H1 (cell line): ENCODE measurements around the gene STRIP2. TPM values are rescaled to one million over a fixed set of nuclear protein-coding genes. Genes with fewer than 3 reads are reported as not detected.

ENCODE experiments used
- CTCF ChIA-PET: fragments of 300-600 bp; sonication (Branson Sonifier 250); formaldehyde crosslinking; loops from one replicate; lab custom pipeline; 2021; ENCODE audit not compliant: partially characterized antibody; lab: Charles Lee
- POLR2A ChIA-PET: fragments of 300-600 bp; sonication (Branson Sonifier 250); formaldehyde crosslinking; loops from one replicate; lab custom pipeline; 2021; ENCODE audit warnings: inconsistent platforms; ENCODE audit not compliant: partially characterized antibody; lab: Charles Lee
- DNase-seq, 2 experiments: peaks; one replicate each; pipeline versions ENCODE4 v3.0.0 to v3.0.0-alpha.2; 2010 to 2022; ENCODE audit warnings: low spot score in 2 of 2, low read depth in 1 of 2, mixed read lengths in 1 of 2
- FAIRE-seq: peaks from 2 replicates; lab custom pipeline; 2011; peaks lifted over from hg19 to GRCh38; lab: Jason Lieb, UNC
- H2AFZ ChIP-seq: 2 replicates; pipeline ENCODE4 v1.8.1; 2012; ENCODE audit warnings: low read length, inconsistent platforms
- H2AK5ac ChIP-seq: 2 replicates; pipeline ENCODE4 v1.6.1; 2013; ENCODE audit warnings: low read depth, low read length
- H2BK120ac ChIP-seq: replicated peaks from 2 replicates; pipeline ENCODE3; 2013; ENCODE audit warnings: low read depth, low read length, inconsistent platforms
- H2BK12ac ChIP-seq: 2 replicates; pipeline ENCODE4 v1.6.1; 2013; ENCODE audit warnings: low read depth, low read length
- H2BK15ac ChIP-seq: 2 replicates; pipeline ENCODE4 v1.6.1; 2013; ENCODE audit warnings: low read length
- H2BK20ac ChIP-seq: 2 replicates; pipeline ENCODE4 v1.6.1; 2013; ENCODE audit warnings: low read length
- H2BK5ac ChIP-seq: 2 replicates; pipeline ENCODE4 v1.6.1; 2013; ENCODE audit warnings: low read depth, low read length
- H3K14ac ChIP-seq: 2 replicates; pipeline ENCODE4 v1.6.1; 2013; ENCODE audit warnings: inconsistent platforms; ENCODE audit not compliant: insufficient read length
- H3K18ac ChIP-seq: 2 replicates; pipeline ENCODE4 v1.6.1; 2013; ENCODE audit warnings: low read length; ENCODE audit errors: extremely low read depth
- H3K23ac ChIP-seq: 2 replicates; pipeline ENCODE4 v1.6.1; 2013; ENCODE audit warnings: inconsistent platforms; ENCODE audit not compliant: insufficient read length
- H3K23me2 ChIP-seq: 2 replicates; pipeline ENCODE4 v1.6.1; 2013; ENCODE audit warnings: low read depth, low read length
- H3K27ac ChIP-seq: 2 replicates; pipeline ENCODE4 v1.6.1; 2011; ENCODE audit warnings: low read depth, low read length, inconsistent platforms
- H3K27me3 ChIP-seq, 4 experiments: replicated peaks in 1 of 4; 1 replicate in 1 of 4; 2 replicates in 3 of 4; pipeline versions ENCODE4 v1.6.1 to v1.8.1; 2011 to 2013; ENCODE audit warnings: low read length in 3 of 4, mild to moderate bottlenecking in 3 of 4, inconsistent platforms in 2 of 4, mixed read lengths in 2 of 4, moderate library complexity in 1 of 4; ENCODE audit not compliant: control insufficient read depth in 3 of 4, insufficient read depth in 3 of 4; ENCODE audit errors: extremely low read depth in 1 of 4
- H3K36me3 ChIP-seq, 4 experiments: 2 replicates each; pipeline versions ENCODE4 v1.6.1 to v1.8.1; 2011 to 2013; ENCODE audit warnings: mild to moderate bottlenecking in 4 of 4, low read length in 3 of 4, moderate library complexity in 2 of 4, control low read depth in 1 of 4, inconsistent platforms in 1 of 4; ENCODE audit not compliant: insufficient read depth in 4 of 4, control insufficient read depth in 2 of 4
- H3K4ac ChIP-seq: replicated peaks from 2 replicates; pipeline ENCODE3; 2013; ENCODE audit warnings: low read length, low read depth, mixed read lengths, inconsistent platforms; ENCODE audit not compliant: insufficient read length
- H3K4me1 ChIP-seq, 4 experiments: replicated peaks in 1 of 4; 1 replicate in 1 of 4; 2 replicates in 3 of 4; pipeline versions ENCODE4 v1.6.1 to v1.8.1; 2011 to 2013; ENCODE audit warnings: low read length in 3 of 4, inconsistent platforms in 2 of 4, mixed read lengths in 1 of 4; ENCODE audit not compliant: insufficient read depth in 4 of 4, control insufficient read depth in 3 of 4
- H3K4me2 ChIP-seq, 2 experiments: 2 replicates each; pipeline versions ENCODE4 v1.6.1 to v1.8.1; 2011 to 2013; ENCODE audit warnings: low read depth in 2 of 2, low read length in 2 of 2, control low read depth in 1 of 2, inconsistent platforms in 1 of 2, mild to moderate bottlenecking in 1 of 2; ENCODE audit not compliant: insufficient read depth in 1 of 2
- H3K4me3 ChIP-seq, 4 experiments: fragments of 200-600, 300-600 bp in 1 of 4; sonication (generic), shearing (Covaris generic), sonication (Bioruptor Twin) in 1 of 4; 2 replicates each; pipeline versions ENCODE4 v1.5.1 to v1.8.1; 2011 to 2016; ENCODE audit warnings: low read length in 4 of 4, low read depth in 3 of 4, control low read depth in 2 of 4, inconsistent platforms in 2 of 4, mild to moderate bottlenecking in 2 of 4, mixed read lengths in 1 of 4, moderate library complexity in 1 of 4; ENCODE audit not compliant: insufficient read depth in 2 of 4; ENCODE audit errors: extremely low read depth in 1 of 4
- H3K56ac ChIP-seq: replicated peaks from 2 replicates; pipeline ENCODE3; 2013; ENCODE audit warnings: low read depth, mild to moderate bottlenecking, mixed read lengths, low read length, inconsistent platforms; ENCODE audit not compliant: insufficient read length
- H3K79me1 ChIP-seq: 2 replicates; pipeline ENCODE4 v1.6.1; 2013; ENCODE audit warnings: low read depth, low read length, control low read depth
- H3K79me2 ChIP-seq, 2 experiments: 2 replicates each; pipeline versions ENCODE4 v1.6.1 to v1.8.1; 2012 to 2013; ENCODE audit warnings: low read length in 2 of 2, mild to moderate bottlenecking in 2 of 2, inconsistent platforms in 1 of 2; ENCODE audit not compliant: insufficient read depth in 2 of 2, control insufficient read depth in 1 of 2
- H3K9ac ChIP-seq, 4 experiments: replicated peaks in 1 of 4; 1 replicate in 1 of 4; 2 replicates in 3 of 4; pipeline versions ENCODE4 v1.6.1 to v1.8.1; 2011 to 2013; ENCODE audit warnings: low read depth in 3 of 4, low read length in 3 of 4, control low read depth in 2 of 4, mild to moderate bottlenecking in 2 of 4, moderate library complexity in 2 of 4, inconsistent platforms in 1 of 4; ENCODE audit errors: extremely low read depth in 1 of 4
- H3K9me3 ChIP-seq, 2 experiments: 2 replicates each; pipeline versions ENCODE4 v1.6.1 to v1.8.1; 2012 to 2013; ENCODE audit warnings: mild to moderate bottlenecking in 2 of 2, moderate library complexity in 2 of 2, control low read depth in 1 of 2, inconsistent platforms in 1 of 2, low read depth in 1 of 2, low read length in 1 of 2, mixed read lengths in 1 of 2; ENCODE audit not compliant: insufficient read depth in 2 of 2
- H4K20me1 ChIP-seq, 2 experiments: replicated peaks in 1 of 2; 2 replicates each; pipeline versions ENCODE3 to v1.8.1; 2011 to 2013; ENCODE audit warnings: inconsistent platforms in 2 of 2, low read length in 2 of 2, mild to moderate bottlenecking in 1 of 2; ENCODE audit not compliant: insufficient read depth in 2 of 2, control insufficient read depth in 1 of 2
- H4K5ac ChIP-seq: 2 replicates; pipeline ENCODE4 v1.6.1; 2013; ENCODE audit warnings: low read length, low read depth, mixed read lengths, inconsistent platforms; ENCODE audit not compliant: insufficient read length
- H4K8ac ChIP-seq: 2 replicates; pipeline ENCODE4 v1.8.0; 2013; ENCODE audit warnings: mild to moderate bottlenecking, moderate library complexity, low read length, inconsistent platforms; ENCODE audit not compliant: insufficient read depth; ENCODE audit errors: extremely low read depth
- H4K91ac ChIP-seq: replicated peaks from 2 replicates; pipeline ENCODE3; 2013; ENCODE audit warnings: low read length, mixed read lengths, inconsistent platforms; ENCODE audit not compliant: insufficient read length
- JUN ChIP-seq: IDR thresholded peaks from 2 replicates; pipeline ENCODE4 v1.6.1; 2011; ENCODE audit warnings: low read depth, mild to moderate bottlenecking, improper control_type of control experiment, low read length
- POU5F1 ChIP-seq: IDR thresholded peaks from 2 replicates; pipeline ENCODE4 v1.6.1; 2011; ENCODE audit warnings: low read depth, mild to moderate bottlenecking, low read length, moderate library complexity
- WGBS, 2 experiments: shearing (Covaris generic) in 1 of 2; methylation state at CpG; one replicate each; pipeline versions ENCODE4 v1.1.6 to v1.1.7; 2013 to 2015; ENCODE audit warnings: low lambda C conversion rate in 2 of 2, mixed read lengths in 2 of 2, inconsistent platforms in 1 of 2, low coverage in 1 of 2, missing lambda C conversion rate in 1 of 2; ENCODE audit not compliant: insufficient replicate concordance in 2 of 2, insufficient coverage in 1 of 2, insufficient read length in 1 of 2; ENCODE audit errors: extremely low coverage in 1 of 2, missing lambda C conversion rate in 1 of 2; 5-methylcytosine and 5-hydroxymethylcytosine counted together
- polyA plus RNA-seq, 7 experiments: library from polyadenylated mRNA; depleted of rRNA in 3 of 7; stranded (reverse) in 5 of 7; unstranded in 2 of 7; fragments of >200 nt in 5 of 7; fragments of 200-250 nt in 2 of 7; gene quantifications; 1 replicate in 5 of 7; 2 replicates in 1 of 7; 4 replicates in 1 of 7; pipeline versions ENCODE4 v1.2.1 to v1.2.3, GENCODE V29; 2011 to 2013; ENCODE audit warnings: missing spikeins in 2 of 7, mixed read lengths in 2 of 7
- total RNA-seq: library from RNA; stranded (reverse); fragmentation: NEBNext Ultra II Directional; extraction: Animal tissue kit (Norgen Biotek cat#: 25700); gene quantifications from 2 replicates; pipeline ENCODE4 v1.2.1, GENCODE V29; 2021

STRIP2 gene
- total and polyA plus RNA-seq, 2 of the 8 experiments (the other 6 are each of a cell fraction or from before 2014, with no cell fraction given), result 5.3 to 8.2 TPM

DNA sequence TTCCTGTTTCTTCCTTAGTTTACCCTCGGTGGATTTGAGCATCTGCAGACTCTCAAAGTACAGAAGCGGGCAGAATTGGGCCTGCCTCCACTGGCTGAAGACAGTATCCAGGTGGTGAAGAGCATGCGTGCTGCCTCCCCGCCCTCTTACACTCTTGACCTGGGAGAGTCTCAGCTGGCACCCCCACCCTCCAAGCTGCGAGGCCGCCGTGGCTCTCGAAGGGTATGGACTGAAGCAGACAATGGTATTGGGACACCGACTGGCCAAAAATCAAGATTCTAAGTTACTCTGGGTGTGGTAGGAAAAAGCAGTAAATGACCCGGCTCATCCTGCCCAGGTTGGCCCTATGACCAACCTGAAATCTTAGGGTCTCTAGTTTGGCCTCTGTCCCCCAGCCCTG lies 22.2 kb downstream of the STRIP2 start:
- H3K27ac ChIP-seq, result no peak overlapping the region
- H3K18ac ChIP-seq, result no peak overlapping the region
- H4K5ac ChIP-seq, result no peak overlapping the region
- no peak overlapping the region for H3K4ac ChIP-seq
- no peak overlapping the region for H2BK20ac ChIP-seq
- H3K23ac ChIP-seq, result no peak overlapping the region
- no peak overlapping the region for H3K4me3 ChIP-seq
- H3K14ac ChIP-seq, result no peak overlapping the region
- no peak overlapping the region for H4K91ac ChIP-seq
- WGBS, 2 experiments, result 94% methylated on average over 10 of the region's 10 CpGs; no CpG with 5 or more reads in 1 of the 2 experiments
- H4K20me1 ChIP-seq, result no peaks in the 10 kb centered on the region
- no peaks in the 10 kb centered on the region for H3K23me2 ChIP-seq
- H3K36me3 ChIP-seq, result peaks cover 6 to 63% (median 28%) of the 10 kb centered on the region in 4 experiments; a peak in 7 of 8 replicates
- no peak overlapping the region for H2BK12ac ChIP-seq
- ChIA-PET CTCF (no interaction called here), POLR2A (no interaction called here)
- no peak overlapping the region for H3K4me2 ChIP-seq
- no peaks in the 10 kb centered on the region for H3K4me1 ChIP-seq
- H3K56ac ChIP-seq, result no peak overlapping the region
- no peaks in the 10 kb centered on the region for H3K79me1 ChIP-seq
- H3K9me3 ChIP-seq, result no peaks in the 10 kb centered on the region
- no peak overlapping the region for H2BK120ac ChIP-seq
- H3K79me2 ChIP-seq, result no peaks in the 10 kb centered on the region; a peak in 1 of 4 replicates
- no peak for FAIRE-seq
- H2AK5ac ChIP-seq, result no peak overlapping the region
- H4K8ac ChIP-seq, result no peak overlapping the region; the same call in 1 of the 2 replicates
- no peak for TF ChIP-seq POU5F1
- TF ChIP-seq JUN, result no peak
- H2BK15ac ChIP-seq, result no peak overlapping the region
- H3K9ac ChIP-seq, result no peak overlapping the region
- no peak overlapping the region for H2BK5ac ChIP-seq
- no peak overlapping the region for H2AFZ ChIP-seq
- DNase-seq, result no peak
- H3K27me3 ChIP-seq, result no peaks in the 10 kb centered on the region
